GM20000 (cell line): Measurements from ENCODE around the gene GREB1L.

Experiments
- DNase-seq: peaks from one replicate; pipeline ENCODE4 v3.0.0; 2012; ENCODE audit warnings: low spot score
- CTCF ChIP-seq: IDR thresholded peaks from 2 replicates; pipeline ENCODE4 v1.5.1; 2012; ENCODE audit warnings: mild to moderate bottlenecking, control low read depth; ENCODE audit errors: extremely low read depth, missing control alignments

The GREB1L gene

DNA sequence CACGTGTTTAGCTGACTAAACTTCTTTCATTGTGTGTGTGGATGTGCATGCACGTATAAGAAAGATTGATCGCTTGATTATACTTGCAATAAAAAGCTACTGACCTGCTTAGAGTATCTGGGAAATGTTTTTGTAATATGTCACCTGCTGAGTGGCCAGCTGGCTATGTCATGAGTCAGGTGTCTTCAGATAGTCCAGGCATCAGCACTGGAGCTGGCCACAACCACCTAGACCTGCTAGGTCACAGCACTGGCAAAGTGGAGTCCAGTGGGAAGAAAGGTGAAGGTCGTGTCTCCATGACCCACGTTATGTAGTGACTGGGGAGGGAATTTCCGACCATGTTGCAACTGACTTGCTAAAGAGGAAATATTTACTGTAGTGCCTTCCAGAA is 211.5 kb downstream of the GREB1L start:
- no peak for TF ChIP-seq CTCF
- DNase-seq, result no peak

DNA sequence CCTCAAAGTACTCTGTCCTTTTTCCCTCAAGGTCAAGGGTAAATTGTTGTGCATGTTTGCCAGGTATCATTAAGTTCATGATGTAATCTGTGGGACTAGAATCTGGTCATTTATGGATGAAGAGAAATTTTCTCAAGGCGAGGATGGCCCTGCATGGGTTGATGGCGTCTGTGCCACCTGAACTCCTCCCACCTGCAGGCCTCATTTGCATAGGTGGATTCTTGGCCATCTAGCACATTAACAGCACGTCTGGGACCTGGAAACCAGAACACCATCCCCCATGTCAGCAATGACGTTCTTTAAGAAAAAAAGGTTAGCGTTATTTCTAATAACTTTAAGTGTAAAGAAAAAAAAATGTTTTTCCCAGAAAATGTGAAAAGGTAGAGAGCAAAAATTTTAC is 212.7 kb downstream of the GREB1L start:
- TF ChIP-seq CTCF, result no peak
- DNase-seq, result no peak

- no peak for TF ChIP-seq CTCF
- DNase-seq, result no peak
Observed at GRCh38 chr18:21456428-21457178, 214.6 kb downstream of the GREB1L start.

- DNase-seq, result no peak
- no peak for TF ChIP-seq CTCF
Observed at GRCh38 chr18:21457179-21457535, 215.1 kb downstream of the GREB1L start.

GRCh38 chr18:21458310-21458709 is 216.3 kb downstream of the GREB1L start:
- TF ChIP-seq CTCF, result no peak
- no peak for DNase-seq

GRCh38 chr18:21458788-21459187 is 216.8 kb downstream of the GREB1L start:
- DNase-seq, result no peak
- no peak for TF ChIP-seq CTCF

GRCh38 chr18:21459706-21460286 is 217.8 kb downstream of the GREB1L start:
- DNase-seq, result no peak
- TF ChIP-seq CTCF, result no peak
